SKM-1 (cell line): ENCODE measurements around the gene IGF2BP1.
A peak's percentile ranks its signal among the peaks of the same experiment; 100 is the strongest.
"Not testable (repeated sequence)": the region's sequence is repeated elsewhere in the genome, so short reads cannot be mapped to it uniquely, and the experiment has no call there.

Source experiments
- DNase-seq: peaks from one replicate; lab custom pipeline; 2025; ENCODE audit not compliant: unreplicated experiment; lab: John Stamatoyannopoulos, UW

Gene IGF2BP1

GRCh38 chr17:49018116-49018612 is 21.0 kb downstream of the IGF2BP1 start:
- no peak for DNase-seq

DNA sequence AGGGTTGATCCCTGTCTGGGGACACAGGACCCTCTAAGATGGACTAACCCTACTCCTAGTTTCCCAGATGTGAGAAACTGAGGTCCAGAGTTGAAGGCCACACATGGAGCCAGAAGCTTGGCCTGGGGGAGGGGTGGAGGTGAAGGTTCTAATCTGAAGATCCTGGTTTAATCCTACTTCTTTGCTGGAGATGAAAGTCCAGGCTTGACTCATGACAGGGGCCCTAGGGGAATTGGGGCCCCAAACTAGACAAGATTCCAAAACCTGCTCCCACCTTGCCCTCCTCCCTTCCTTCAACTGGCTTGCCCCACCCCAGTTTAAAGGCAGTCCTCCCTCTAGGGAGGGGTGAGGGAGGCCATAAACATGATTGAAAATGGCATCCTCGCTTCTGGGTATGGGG is 21.6 kb downstream of the IGF2BP1 start:
- DNase-seq: no peak

DNA sequence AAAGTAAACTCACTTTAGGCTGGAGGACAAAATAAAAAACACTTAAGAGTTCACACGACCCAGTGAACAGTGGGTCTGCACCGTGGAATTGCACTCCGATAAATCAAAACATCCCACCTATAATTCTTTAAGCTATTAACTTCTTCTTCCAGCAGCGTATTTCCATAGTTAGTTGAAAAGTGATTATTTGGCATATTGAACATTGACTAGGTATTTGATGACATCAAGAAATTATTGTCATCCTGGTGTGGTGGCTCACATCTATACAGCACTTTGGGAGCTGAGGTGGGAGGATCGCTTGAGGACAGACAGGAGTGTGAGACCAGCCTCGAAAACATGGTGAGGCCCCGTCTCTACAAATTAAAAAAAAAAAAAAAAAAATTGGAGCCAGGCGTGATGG is 23.4 kb downstream of the IGF2BP1 start:
- DNase-seq: no peak

DNA sequence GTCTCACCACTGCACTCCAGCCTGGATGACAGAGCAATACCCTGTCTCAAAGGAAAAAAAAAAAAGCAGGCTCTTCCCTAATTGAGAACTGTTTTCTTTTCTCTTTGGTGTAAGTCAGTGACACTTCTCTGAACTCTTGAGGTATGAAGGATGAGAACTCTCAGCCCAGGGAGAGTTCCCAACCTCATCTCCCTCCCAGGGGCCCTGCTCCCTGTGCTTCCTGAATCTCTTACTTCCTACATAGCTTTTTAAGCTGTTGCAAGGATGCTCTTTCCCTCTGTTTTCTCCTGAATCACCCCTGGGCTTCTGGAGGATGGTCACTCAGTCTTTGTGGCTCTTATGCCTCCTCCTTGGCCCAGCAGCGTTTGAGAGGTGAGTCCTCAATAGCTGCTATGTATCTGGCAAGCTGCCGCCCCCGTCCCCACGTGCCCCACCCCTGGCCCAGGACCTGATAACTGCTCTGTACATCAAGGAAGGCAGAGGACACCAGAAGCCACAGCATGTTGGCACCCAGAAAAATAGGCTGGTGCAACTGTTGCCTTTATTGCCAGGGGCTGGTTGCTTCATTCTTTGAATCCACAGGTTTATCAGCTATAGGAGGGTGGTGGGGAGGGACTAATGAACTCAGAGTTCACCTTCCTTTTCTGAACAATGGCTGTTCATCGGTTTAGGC is 24.0 kb downstream of the IGF2BP1 start:
- DNase-seq: no peak

GRCh38 chr17:49021768-49022103 is 24.6 kb downstream of the IGF2BP1 start:
- DNase-seq: no peak

DNA sequence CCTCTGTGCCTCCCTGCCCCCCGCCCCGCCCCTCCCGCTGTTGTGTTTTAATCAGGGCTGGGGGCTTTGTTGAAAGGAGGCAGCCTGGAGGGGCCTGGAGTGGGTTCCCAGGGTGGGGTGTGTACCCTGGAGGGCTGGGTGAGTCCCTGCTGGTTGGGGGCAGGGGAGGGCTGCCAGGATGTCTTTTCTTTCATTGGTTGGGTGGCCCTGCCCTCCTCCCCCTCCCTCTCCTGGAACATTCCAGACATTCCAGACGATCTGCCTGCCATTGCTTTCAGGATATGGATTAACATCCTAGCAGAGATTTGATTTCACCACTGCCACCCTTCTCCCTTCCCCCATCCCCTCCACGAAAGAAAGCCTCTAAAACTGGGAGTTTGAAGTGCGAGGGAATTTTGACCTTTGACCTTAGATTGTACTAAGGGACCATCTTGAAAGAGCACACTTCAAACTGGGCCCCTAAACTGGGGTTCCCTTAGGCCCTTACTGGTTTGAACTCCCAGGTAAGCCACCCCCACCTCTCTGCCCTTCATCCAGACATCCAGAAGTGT is 25.3 kb downstream of the IGF2BP1 start:
- DNase-seq: no peak

DNA sequence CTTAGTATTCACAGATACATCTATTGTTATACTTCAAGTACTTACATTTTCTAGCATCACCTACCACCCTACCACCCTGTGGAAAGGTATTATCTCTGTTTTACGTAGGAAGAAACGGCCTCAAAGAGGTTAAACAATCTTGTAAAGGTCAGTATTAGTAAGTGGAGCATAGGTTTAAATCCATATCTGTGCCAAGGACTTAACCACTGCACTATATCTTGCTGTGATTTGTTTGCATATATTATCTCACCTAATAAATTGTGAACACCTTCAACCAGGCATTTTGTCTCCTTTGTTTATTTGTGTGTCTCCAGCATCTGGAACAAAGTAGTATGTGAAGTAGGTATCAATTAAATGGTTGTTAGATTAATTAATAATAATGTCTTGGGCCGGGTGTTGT is 27.3 kb downstream of the IGF2BP1 start:
- DNase-seq: no peak

GRCh38 chr17:49026447-49026846 is 29.3 kb downstream of the IGF2BP1 start:
- not testable (repeated sequence) for DNase-seq

GRCh38 chr17:49028271-49028670 is 31.1 kb downstream of the IGF2BP1 start:
- DNase-seq: no peak

DNA sequence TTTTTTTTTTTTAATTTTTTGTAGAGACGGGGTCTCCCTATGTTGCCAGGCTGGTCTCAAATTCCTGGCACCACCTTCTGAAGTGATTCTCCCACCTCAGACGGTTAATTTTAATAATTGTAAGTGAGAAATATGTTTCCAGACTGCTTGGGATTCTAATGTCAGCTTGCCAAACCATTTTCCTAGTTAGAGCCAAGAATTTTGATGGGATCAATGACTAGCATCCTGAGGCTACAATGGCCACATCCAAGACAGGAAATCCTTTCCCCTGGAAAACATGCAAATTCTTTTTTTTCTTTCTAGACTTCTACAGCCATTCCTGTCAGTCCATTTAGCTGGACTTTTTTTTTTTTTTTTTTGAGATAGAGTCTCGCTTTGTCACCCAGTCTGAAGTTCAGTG is 32.6 kb downstream of the IGF2BP1 start:
- no peak for DNase-seq

DNA sequence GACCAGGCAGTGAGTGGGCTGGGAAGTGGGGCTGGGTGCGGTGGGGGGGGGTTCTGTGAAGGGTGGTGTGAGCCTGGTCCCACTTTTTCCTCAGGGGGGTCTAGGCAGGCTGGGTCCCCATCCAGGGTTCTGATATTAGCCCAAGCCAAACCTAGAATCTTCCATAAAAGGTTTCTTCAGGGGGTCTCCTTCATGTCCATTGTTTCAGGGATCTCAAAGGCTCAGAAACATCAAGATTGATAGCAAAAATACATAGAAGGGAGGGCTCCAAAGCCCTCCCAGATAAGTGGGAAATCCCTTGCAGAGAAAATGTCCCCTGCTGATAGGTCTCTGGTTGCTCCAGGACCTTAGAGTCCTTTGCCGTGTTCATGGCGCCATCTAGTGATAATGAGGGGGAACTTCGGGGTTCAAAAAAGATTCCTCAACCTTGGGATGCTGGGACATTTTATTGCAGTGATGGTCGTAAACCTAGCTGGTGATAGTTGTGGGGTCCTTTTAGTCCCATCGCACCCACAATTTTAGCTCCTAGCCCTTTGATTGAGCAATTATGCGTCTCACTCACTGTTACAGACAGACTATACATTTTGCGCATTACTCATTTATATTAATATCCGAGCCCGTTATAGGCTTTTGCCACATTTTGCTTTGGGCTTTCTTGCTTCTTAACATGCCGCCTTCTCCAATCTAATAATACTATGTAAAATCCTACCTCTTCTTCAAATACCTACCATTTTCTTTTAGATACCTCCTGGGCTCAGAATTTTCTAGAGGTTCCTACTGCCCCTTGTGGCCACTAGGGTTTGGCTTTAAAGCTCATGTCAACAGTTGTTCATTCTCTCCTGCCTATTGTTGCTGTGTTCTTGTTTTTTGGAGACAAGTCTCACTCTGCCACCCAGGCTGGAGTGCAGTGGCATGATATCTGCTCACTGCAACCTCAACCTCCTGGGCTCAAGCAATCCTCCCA is 35.1 kb downstream of the IGF2BP1 start:
- peak; percentile 71 for DNase-seq

DNA sequence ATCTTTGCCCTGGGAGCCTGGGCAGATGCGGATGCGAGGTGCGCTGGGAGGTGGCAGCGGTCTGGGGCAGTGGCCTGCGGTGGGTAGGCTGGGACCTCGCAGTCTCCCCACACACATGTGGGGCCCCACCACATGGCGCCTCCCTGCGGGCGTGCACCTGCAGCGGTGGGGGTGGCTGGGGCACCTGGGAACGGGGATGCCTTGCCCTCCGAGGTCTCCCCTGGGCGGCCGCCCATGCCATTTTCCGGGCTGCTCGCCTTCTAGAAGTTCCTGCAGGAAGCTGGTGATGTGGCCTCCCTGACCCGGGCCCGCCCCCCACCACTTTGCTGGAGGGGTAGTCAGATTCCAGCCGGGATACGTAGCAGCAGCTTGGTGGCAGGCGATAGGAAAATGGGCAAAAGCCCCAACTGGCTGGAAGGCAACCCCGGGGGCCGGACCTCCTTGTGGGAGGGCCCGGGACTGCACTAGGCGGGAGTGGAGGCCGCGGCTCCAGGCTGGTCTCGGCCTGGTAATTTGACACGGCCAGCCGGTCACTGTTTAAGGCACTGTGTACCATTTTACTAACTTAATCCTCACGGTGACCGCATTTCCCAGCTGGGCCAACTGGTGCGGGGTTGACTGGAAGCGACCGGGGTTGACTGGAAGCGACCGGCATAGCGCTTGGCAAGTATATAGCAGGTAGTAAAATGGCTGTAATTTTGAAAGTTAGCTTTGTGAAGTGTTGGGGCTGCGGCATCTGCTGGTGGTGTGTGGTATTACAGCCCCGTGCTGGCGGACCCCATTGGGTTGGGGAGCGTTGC is 38.5 kb downstream of the IGF2BP1 start:
- no peak for DNase-seq

- no peak for DNase-seq
These were observed 39.1 kb downstream of the IGF2BP1 start for GRCh38 chr17:49036270-49036626.

- no peak for DNase-seq
These were observed 41.0 kb downstream of the IGF2BP1 start for GRCh38 chr17:49038138-49038537.

DNA sequence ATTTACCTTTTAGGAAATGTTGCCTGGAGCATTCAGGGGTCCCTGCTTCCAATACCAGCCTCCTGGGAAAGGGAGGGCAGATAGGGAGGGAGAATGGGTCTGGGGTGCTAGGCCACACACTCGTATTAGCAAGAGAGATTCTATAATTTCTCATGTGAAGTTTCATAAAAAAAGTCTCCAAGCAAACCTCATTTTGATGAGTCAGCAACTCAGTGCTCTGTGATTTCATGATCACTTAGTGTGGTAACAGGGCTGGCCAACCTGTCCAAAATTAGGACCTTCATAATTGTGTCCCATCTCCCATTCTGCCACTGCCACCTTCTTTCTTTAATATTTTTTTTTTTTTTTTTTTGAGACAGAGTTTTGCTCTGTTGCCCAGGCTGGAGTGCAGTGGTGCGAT is 41.4 kb downstream of the IGF2BP1 start:
- DNase-seq: no peak

- not testable (repeated sequence) for DNase-seq
These were observed 42.3 kb downstream of the IGF2BP1 start for GRCh38 chr17:49039518-49039917.

DNA sequence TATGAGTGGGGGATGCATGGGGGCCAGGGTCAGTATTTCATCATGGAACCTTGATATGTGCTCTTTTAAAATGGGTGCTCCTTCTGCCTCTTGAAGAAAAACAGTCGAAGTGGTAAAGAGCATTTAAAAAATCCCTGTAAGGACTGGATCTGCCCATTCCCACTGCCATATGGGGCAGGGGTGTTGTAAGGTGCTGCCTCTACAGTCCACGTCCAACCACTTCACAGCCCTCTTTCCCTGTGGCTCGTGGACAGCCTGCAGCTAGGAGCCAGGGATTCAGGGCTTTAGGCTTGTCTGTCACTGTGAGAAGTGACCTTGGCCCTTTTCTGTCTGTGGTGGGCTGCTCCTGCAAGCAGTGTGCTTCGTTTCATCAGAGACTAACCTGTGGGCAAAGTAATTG is 44.3 kb downstream of the IGF2BP1 start:
- no peak for DNase-seq

DNA sequence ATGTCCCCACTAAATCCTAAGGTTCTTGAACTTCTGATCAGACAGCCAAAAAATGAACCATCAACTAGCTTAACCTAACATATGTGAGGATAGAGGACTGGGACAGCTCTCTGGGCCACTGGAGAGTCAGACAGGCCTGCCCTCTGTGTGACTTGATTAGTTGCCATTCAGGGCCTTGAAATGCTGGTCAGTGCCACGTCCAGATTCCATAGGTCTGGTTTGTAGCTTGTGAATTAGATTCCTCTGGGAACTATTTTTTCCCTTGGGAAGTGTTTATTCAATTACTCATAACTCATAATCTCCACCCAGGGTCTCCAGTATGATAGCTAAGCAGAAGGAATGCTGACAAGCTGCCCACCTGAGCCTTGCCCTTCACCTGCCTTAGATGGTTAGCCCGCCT is 48.2 kb downstream of the IGF2BP1 start:
- no peak for DNase-seq

GRCh38 chr17:49046912-49047311 is 49.7 kb downstream of the IGF2BP1 start:
- DNase-seq: no peak

DNA sequence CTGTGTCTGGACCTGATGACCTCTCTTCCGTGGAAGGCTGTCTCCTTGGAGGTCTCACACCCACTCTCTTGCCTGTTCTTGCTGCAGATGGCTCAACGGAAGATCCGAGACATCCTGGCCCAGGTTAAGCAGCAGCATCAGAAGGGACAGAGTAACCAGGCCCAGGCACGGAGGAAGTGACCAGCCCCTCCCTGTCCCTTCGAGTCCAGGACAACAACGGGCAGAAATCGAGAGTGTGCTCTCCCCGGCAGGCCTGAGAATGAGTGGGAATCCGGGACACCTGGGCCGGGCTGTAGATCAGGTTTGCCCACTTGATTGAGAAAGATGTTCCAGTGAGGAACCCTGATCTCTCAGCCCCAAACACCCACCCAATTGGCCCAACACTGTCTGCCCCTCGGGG is 52.1 kb downstream of the IGF2BP1 start:
- no peak for DNase-seq

DNA sequence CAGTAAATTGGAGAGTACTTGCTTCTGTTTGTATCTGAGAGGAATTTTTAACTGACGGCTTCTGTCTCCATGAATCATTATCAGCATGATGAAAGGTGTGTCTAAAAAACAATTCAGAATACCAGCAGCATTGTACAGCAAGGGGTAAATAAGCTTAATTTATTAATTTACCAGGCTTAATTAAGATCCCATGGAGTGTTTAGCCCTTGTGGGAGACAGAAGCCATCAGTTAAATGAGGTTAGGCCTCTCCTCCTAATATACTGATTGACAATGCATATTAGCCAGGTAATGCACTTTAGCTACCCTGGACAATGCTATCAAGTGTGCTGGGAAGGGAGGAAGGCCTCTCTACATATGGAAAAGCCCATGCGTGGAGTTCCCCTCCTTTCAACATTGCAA is 53.4 kb downstream of the IGF2BP1 start:
- DNase-seq: no peak
